ENCODE data around the gene GPR141. TPM values are rescaled to one million over a fixed set of nuclear protein-coding genes. Genes with fewer than 3 reads are reported as not detected.

Gene GPR141
- total RNA-seq, 1 donor from 2014 or later, result 0.38 TPM

GRCh38 chr7:37769291-37769690 is 85.7 kb downstream of the GPR141 start:
- no peak for ATAC-seq (ENCODE audit: poor library complexity)
- intact Hi-C loops (cut with DNase I), result no loop called here
- no peak for DNase-seq

GRCh38 chr7:37769726-37770125 is 86.2 kb downstream of the GPR141 start:
- DNase-seq, result no peak
- intact Hi-C loops (cut with DNase I), result no loop called here
- ATAC-seq (ENCODE audit: poor library complexity), result no peak

- intact Hi-C loops (cut with DNase I), result no loop called here
- DNase-seq (no peak), ATAC-seq (ENCODE audit: poor library complexity) (peak; percentile 43)
These were observed 87.3 kb downstream of the GPR141 start for GRCh38 chr7:37770838-37771237.

GRCh38 chr7:37771342-37771741 is 87.8 kb downstream of the GPR141 start:
- intact Hi-C loops (cut with DNase I), result no loop called here
- no peak for ATAC-seq (ENCODE audit: poor library complexity)
- no peak for DNase-seq

- intact Hi-C loops (cut with DNase I), result no loop called here
- ATAC-seq (ENCODE audit: poor library complexity), result no peak
- no peak for DNase-seq
These were observed 88.2 kb downstream of the GPR141 start for GRCh38 chr7:37771801-37772200.

- ATAC-seq (ENCODE audit: poor library complexity), result no peak
- intact Hi-C loops (cut with DNase I), result no loop called here
- no peak for DNase-seq
These were observed 92.4 kb downstream of the GPR141 start for GRCh38 chr7:37775921-37776320.

- intact Hi-C loops (cut with DNase I), result no loop called here
- DNase-seq (no peak), ATAC-seq (ENCODE audit: poor library complexity) (no peak)
These were observed 97.6 kb downstream of the GPR141 start for GRCh38 chr7:37781156-37781555.

GRCh38 chr7:37782166-37782565 is 98.6 kb downstream of the GPR141 start:
- no peak for DNase-seq
- intact Hi-C loops (cut with DNase I), result no loop called here
- ATAC-seq (ENCODE audit: poor library complexity), result no peak

GRCh38 chr7:37784015-37784414 is 100.4 kb downstream of the GPR141 start:
- ATAC-seq (ENCODE audit: poor library complexity) (no peak), DNase-seq (no peak)
- intact Hi-C loops (cut with DNase I), result no loop called here

- no peak for DNase-seq
- peak; percentile 52 for ATAC-seq (ENCODE audit: poor library complexity)
- intact Hi-C loops (cut with DNase I), result no loop called here
These were observed 103.4 kb downstream of the GPR141 start for GRCh38 chr7:37786741-37787569.

Other genes with a start within 250 kb of the GPR141 start
- gene ELMO1, start 234.9 kb upstream of the GPR141 start, total RNA-seq, result 11.9 TPM
- not detected for gene NME8, start 164.8 kb downstream of the GPR141 start, total RNA-seq
- 0.59 TPM for gene SFRP4, start 233.1 kb downstream of the GPR141 start, total RNA-seq
- 49.1 TPM for gene EPDR1, start 236.9 kb downstream of the GPR141 start, total RNA-seq